A549 (cell line): ENCODE measurements around the gene RTN4.

ENCODE experiments used
- CTCF ChIP-seq: fragments of >200 bp; sonication (Bioruptor Twin); formaldehyde crosslinking; IDR thresholded peaks from 3 replicates; pipeline ENCODE4 v1.5.1; 2016
- EHMT2 ChIP-seq: fragments of 200-600 bp; sonication (generic); IDR thresholded peaks from 2 replicates; pipeline ENCODE4 v1.6.1; 2016; ENCODE audit warnings: antibody characterized with exemption, low read depth, mild to moderate bottlenecking, moderate library complexity
- EP300 ChIP-seq, 2 experiments: fragments of >200 bp; sonication (Bioruptor Twin); formaldehyde crosslinking; IDR thresholded peaks; 2 replicates in 1 of 2; 3 replicates in 1 of 2; pipeline ENCODE4 v1.6.1; 2016 to 2017
- HOXA7 ChIP-seq: fragments of 250-450 bp; sonication (Bioruptor Pico); IDR thresholded peaks from 2 replicates; pipeline ENCODE4 v1.5.0; 2020; ENCODE audit warnings: mild to moderate bottlenecking, moderate library complexity
- NR3C1 ChIP-seq: fragments of >200 bp; sonication (Bioruptor Twin); formaldehyde crosslinking; IDR thresholded peaks from 3 replicates; pipeline ENCODE4 v1.6.1; 2017
- POLR2A ChIP-seq: IDR thresholded peaks from 2 replicates; pipeline ENCODE4 v1.6.1; 2012; ENCODE audit warnings: mild to moderate bottlenecking, low read length
- RAD21 ChIP-seq, 2 experiments: fragments of >200 bp in 1 of 2; sonication (Bioruptor Twin) in 1 of 2; formaldehyde crosslinking in 1 of 2; IDR thresholded peaks in 1 of 2; conservative IDR thresholded peaks in 1 of 2; 2 replicates in 1 of 2; 3 replicates in 1 of 2; pipeline ENCODE4 v1.6.1; 2012 to 2018; ENCODE audit warnings: inconsistent platforms in 1 of 2
- TP53 ChIP-seq: fragments of 250-450 bp; sonication (Bioruptor Pico); IDR thresholded peaks from 2 replicates; pipeline ENCODE4 v1.5.0; 2021; ENCODE audit warnings: mild to moderate bottlenecking, moderate library complexity

GRCh38 chr2:54962935-54963440 is 87.3 kb downstream of the RTN4 start:
- no peak for TF ChIP-seq CTCF
- no peak for TF ChIP-seq HOXA7 (CRISPR knock-in tag)
- no peak for TF ChIP-seq EP300 (IDR thresholded peaks at IDR 0.05)
- TF ChIP-seq EHMT2 = no peak
- TF ChIP-seq RAD21 (conservative IDR thresholded peaks at IDR 0.05 in 1 of 2, IDR thresholded peaks at IDR 0.05 in 1 of 2) = no peak
- no peak for TF ChIP-seq POLR2A
- TF ChIP-seq NR3C1 = no peak
- no peak for TF ChIP-seq TP53 (CRISPR knock-in tag)
